Endothelial cell of umbilical vein (primary cell): ENCODE data around the gene CHRNE. TPM values are rescaled to one million over a fixed set of nuclear protein-coding genes. Genes with fewer than 3 reads are reported as not detected.

Experiments
- BruUV-seq: library from RNA; stranded (reverse); fragments of 400-500 nt; replicated peaks from 2 replicates; lab custom pipeline; 2021; lab: Mats Ljungman, UMichigan
- CTCF ChIA-PET: fragments of 300-600, 350-600 bp; sonication (Branson Sonifier 250); formaldehyde crosslinking; loops from one replicate; lab custom pipeline; 2021; ENCODE audit warnings: antibody characterized with exemption, inconsistent platforms; lab: Charles Lee
- POLR2A ChIA-PET: fragments of 300-600, 350-600 bp; sonication (Branson Sonifier 250); formaldehyde crosslinking; loops from one replicate; lab custom pipeline; 2021; ENCODE audit warnings: antibody characterized with exemption, inconsistent platforms; lab: Charles Lee
- DNase-seq: peaks from one replicate; pipeline ENCODE4 v3.0.0-alpha.2; 2011; ENCODE audit warnings: low read depth, low spot score
- FAIRE-seq: peaks from 2 replicates; lab custom pipeline; 2011; peaks lifted over from hg19 to GRCh38; lab: Jason Lieb, UNC
- H2AFZ ChIP-seq: 2 replicates; pipeline ENCODE4 v1.6.0; 2012; ENCODE audit warnings: low read depth, low read length, control low read depth, inconsistent platforms
- H3K27ac ChIP-seq: 2 replicates; pipeline ENCODE4 v1.5.1; 2011; ENCODE audit warnings: low read depth, mild to moderate bottlenecking, control low read depth, low read length, moderate library complexity; ENCODE audit not compliant: insufficient read depth
- H3K27me3 ChIP-seq, 2 experiments: 2 replicates each; pipeline versions ENCODE4 v1.6.0 to v1.6.1; 2011; ENCODE audit warnings: low read length in 2 of 2, mixed read lengths in 1 of 2; ENCODE audit not compliant: control insufficient read depth in 2 of 2, insufficient read depth in 2 of 2
- H3K36me3 ChIP-seq, 2 experiments: 2 replicates in 1 of 2; 3 replicates in 1 of 2; pipeline ENCODE4 v1.5.1; 2011; ENCODE audit warnings: low read length in 2 of 2, mild to moderate bottlenecking in 1 of 2, moderate library complexity in 1 of 2; ENCODE audit not compliant: control insufficient read depth in 2 of 2, insufficient read depth in 2 of 2; ENCODE audit errors: extremely low read depth in 1 of 2
- H3K4me1 ChIP-seq: 3 replicates; pipeline ENCODE4 v1.5.1; 2011; ENCODE audit warnings: mild to moderate bottlenecking, low read length; ENCODE audit not compliant: control insufficient read depth, insufficient read depth; ENCODE audit errors: extremely low read depth
- H3K4me2 ChIP-seq: 2 replicates; pipeline ENCODE4 v1.6.1; 2011; ENCODE audit warnings: low read length, control low read depth, mixed read lengths; ENCODE audit not compliant: insufficient read depth
- H3K4me3 ChIP-seq, 3 experiments: fragments of 200-600 bp in 1 of 3; sonication (generic), shearing (Covaris generic) in 1 of 3; replicated peaks in 1 of 3; 2 replicates each; pipeline ENCODE4 v1.5.1; 2011 to 2016; ENCODE audit warnings: control low read depth in 3 of 3, low read length in 3 of 3, mild to moderate bottlenecking in 2 of 3, inconsistent platforms in 1 of 3, low read depth in 1 of 3, moderate library complexity in 1 of 3; ENCODE audit not compliant: insufficient read depth in 1 of 3
- H3K79me2 ChIP-seq: 2 replicates; pipeline ENCODE4 v1.6.0; 2012; ENCODE audit warnings: low read length, inconsistent platforms; ENCODE audit not compliant: control insufficient read depth, insufficient read depth
- H3K9ac ChIP-seq: replicated peaks from 2 replicates; pipeline ENCODE3; 2011; ENCODE audit warnings: low read length, control low read depth; ENCODE audit not compliant: insufficient read depth; ENCODE audit errors: extremely low read depth
- H3K9me1 ChIP-seq: replicated peaks from 3 replicates; pipeline ENCODE4 v1.6.0; 2011; ENCODE audit warnings: mild to moderate bottlenecking, low read length; ENCODE audit not compliant: control insufficient read depth, insufficient read depth; ENCODE audit errors: extremely low read depth
- H3K9me3 ChIP-seq: replicated peaks from 2 replicates; pipeline ENCODE4 v1.5.1; 2012; ENCODE audit warnings: low read length, inconsistent platforms; ENCODE audit not compliant: control insufficient read depth, insufficient read depth
- H4K20me1 ChIP-seq: replicated peaks from 2 replicates; pipeline ENCODE3; 2011; ENCODE audit warnings: mild to moderate bottlenecking, low read length; ENCODE audit not compliant: control insufficient read depth, insufficient read depth; ENCODE audit errors: extremely low read depth
- CTCF ChIP-seq, 2 donors: IDR thresholded peaks; 1 replicate in 1 of 2; 2 replicates in 1 of 2; pipeline ENCODE4 v1.5.1; 2011; ENCODE audit warnings: low read length in 2 of 2, mild to moderate bottlenecking in 2 of 2, moderate library complexity in 2 of 2, control low read depth in 1 of 2, inconsistent platforms in 1 of 2, low read depth in 1 of 2; ENCODE audit not compliant: insufficient read depth in 1 of 2; ENCODE audit errors: extremely low read depth in 1 of 2
- EZH2 ChIP-seq: IDR thresholded peaks from 2 replicates; pipeline ENCODE4 v1.6.1; 2012; ENCODE audit warnings: borderline replicate concordance, low read depth, mild to moderate bottlenecking, moderate library complexity, low read length, inconsistent platforms; ENCODE audit not compliant: severe bottlenecking
- FOS ChIP-seq: IDR thresholded peaks from 2 replicates; pipeline ENCODE4 v1.6.1; 2011; ENCODE audit warnings: mild to moderate bottlenecking, low read length, moderate library complexity, borderline replicate concordance; ENCODE audit not compliant: insufficient read depth
- GATA2 ChIP-seq: IDR thresholded peaks from 2 replicates; pipeline ENCODE4 v1.7.0; 2011; ENCODE audit warnings: low read depth, mild to moderate bottlenecking, moderate library complexity, mixed read lengths, low read length; ENCODE audit not compliant: insufficient read length, insufficient read depth
- JUN ChIP-seq: IDR thresholded peaks from 2 replicates; pipeline ENCODE4 v1.6.1; 2011; ENCODE audit warnings: borderline replicate concordance, low read depth; ENCODE audit not compliant: insufficient read length, insufficient read depth
- MAX ChIP-seq: IDR thresholded peaks from 2 replicates; pipeline ENCODE4 v1.6.1; 2011; ENCODE audit not compliant: insufficient read depth, insufficient read length
- MYC ChIP-seq: IDR thresholded peaks from one replicate; pipeline ENCODE4 v1.6.1; 2011; ENCODE audit warnings: mild to moderate bottlenecking, low read depth, low read length
- POLR2A ChIP-seq: IDR thresholded peaks from 2 replicates; pipeline ENCODE4 v1.6.1; 2012; ENCODE audit warnings: low read depth, mild to moderate bottlenecking, control low read depth, low read length
- POLR2AphosphoS5 ChIP-seq: IDR thresholded peaks from 2 replicates; pipeline ENCODE4 v1.6.1; 2012; ENCODE audit warnings: low read depth, mild to moderate bottlenecking, control low read depth, low read length, moderate library complexity; ENCODE audit not compliant: insufficient read depth
- dilution Hi-C: fragments of 300-500 bp; cut with MboI; formaldehyde crosslinking; loops from one replicate; pipeline ENCODE4 v1.15.0; 2019; ENCODE audit warnings: low sequenced_read_pairs; ENCODE audit not compliant: extremely low pct_ligation_motif_present
- intact Hi-C: fragments of 100-400 bp; cut with micrococcal nuclease; formaldehyde crosslinking; loops from one replicate; pipeline ENCODE4 v1.10.0; 2022
- polyA plus RNA-seq, 4 experiments: library from polyadenylated mRNA; depleted of rRNA in 3 of 4; stranded (reverse) in 3 of 4; unstranded in 1 of 4; fragments of >200 nt; gene quantifications; 2 replicates each; pipeline versions ENCODE4 v1.2.1 to v1.2.3, GENCODE V29; 2011 to 2012; ENCODE audit warnings: missing spikeins in 1 of 4
- total RNA-seq: library from RNA; stranded (reverse); gene quantifications from 2 replicates; pipeline ENCODE4 v1.2.3, GENCODE V29; 2021

The CHRNE gene
- total and polyA plus RNA-seq, 2 donors (not counting 3 experiments of a cell fraction or from before 2014, with no cell fraction given): 0.84 to 1.1 TPM

- no TSS peak for BruUV-seq
- dilution Hi-C loops (no loop called here), intact Hi-C loops (no loop called here)
- CTCF ChIA-PET: no interaction called here
- Histone ChIP-seq H3K9ac (no peak overlapping the region), H3K36me3 (peaks cover 0 to 42% of the 10 kb centered on the region in 2 experiments), H3K9me1 (no peaks in the 10 kb centered on the region), H3K4me3 (no peak overlapping the region), H3K79me2 (no peaks in the 10 kb centered on the region), H3K27ac (no peak overlapping the region), H3K27me3 (no peaks in the 10 kb centered on the region), H2AFZ (no peak overlapping the region), H4K20me1 (no peaks in the 10 kb centered on the region), H3K9me3 (no peaks in the 10 kb centered on the region), H3K4me2 (no peak overlapping the region), H3K4me1 (peaks cover 10% of the 10 kb centered on the region)
- no peak for FAIRE-seq
- TF ChIP-seq MAX: no peak
- TF ChIP-seq CTCF (IDR thresholded peaks at IDR 0.05; ENCODE audit: extremely low read depth in 1 of 2, insufficient read depth in 1 of 2, low read depth in 1 of 2, low read length in 2 of 2): no peak
- POLR2A ChIA-PET: no interaction called here
- DNase-seq: no peak
Observed at GRCh38 chr17:4897785-4898184, 5.1 kb downstream of the CHRNE start.

- H4K20me1 ChIP-seq: no peaks in the 10 kb centered on the region
- dilution Hi-C loops (no loop called here), intact Hi-C loops (no loop called here)
- peaks cover 0 to 45% of the 10 kb centered on the region in 2 experiments for H3K36me3 ChIP-seq
- H3K4me2 ChIP-seq: no peak overlapping the region
- CTCF ChIA-PET: interaction anchor here (1.2 to 1.5 kb wide), 4 partner anchors 12 to 109 kb away, joined by 3 to 7 read pairs (median 5); no protein-coding TSS in a partner anchor
- peaks cover 10% of the 10 kb centered on the region for H3K4me1 ChIP-seq
- DNase-seq (no peak), FAIRE-seq (no peak)
- H3K4me3 ChIP-seq: no peak overlapping the region
- no peak overlapping the region for H2AFZ ChIP-seq
- TF ChIP-seq CTCF (IDR thresholded peaks at IDR 0.05; ENCODE audit: extremely low read depth in 1 of 2, insufficient read depth in 1 of 2, low read depth in 1 of 2, low read length in 2 of 2): no peak
- no peak for TF ChIP-seq JUN
- TF ChIP-seq GATA2: no peak
- TF ChIP-seq FOS: no peak
- TF ChIP-seq POLR2A: no peak
- no peak for TF ChIP-seq POLR2AphosphoS5
- no peak for TF ChIP-seq MYC
- no peak for TF ChIP-seq MAX
- TF ChIP-seq EZH2: no peak
- H3K9me3 ChIP-seq: no peaks in the 10 kb centered on the region
- H3K9ac ChIP-seq: no peak overlapping the region
- no peaks in the 10 kb centered on the region for H3K79me2 ChIP-seq
- BruUV-seq: TSS peak; percentile 29
- H3K27ac ChIP-seq: no peak overlapping the region
- no peaks in the 10 kb centered on the region for H3K27me3 ChIP-seq
- no peaks in the 10 kb centered on the region for H3K9me1 ChIP-seq
- POLR2A ChIA-PET: no interaction called here
Observed at GRCh38 chr17:4897198-4897687, 5.7 kb downstream of the CHRNE start.
